Right kidney (tissue), 1 donor: ENCODE measurements around the gene PIEZO1.
"Not testable (repeated sequence)": the region's sequence is repeated elsewhere in the genome, so short reads cannot be mapped to it uniquely, and the experiment has no call there.

Source experiments
- DNase-seq: peaks from one replicate; pipeline ENCODE4 v3.0.0-alpha.2; 2016

PIEZO1 gene

DNA sequence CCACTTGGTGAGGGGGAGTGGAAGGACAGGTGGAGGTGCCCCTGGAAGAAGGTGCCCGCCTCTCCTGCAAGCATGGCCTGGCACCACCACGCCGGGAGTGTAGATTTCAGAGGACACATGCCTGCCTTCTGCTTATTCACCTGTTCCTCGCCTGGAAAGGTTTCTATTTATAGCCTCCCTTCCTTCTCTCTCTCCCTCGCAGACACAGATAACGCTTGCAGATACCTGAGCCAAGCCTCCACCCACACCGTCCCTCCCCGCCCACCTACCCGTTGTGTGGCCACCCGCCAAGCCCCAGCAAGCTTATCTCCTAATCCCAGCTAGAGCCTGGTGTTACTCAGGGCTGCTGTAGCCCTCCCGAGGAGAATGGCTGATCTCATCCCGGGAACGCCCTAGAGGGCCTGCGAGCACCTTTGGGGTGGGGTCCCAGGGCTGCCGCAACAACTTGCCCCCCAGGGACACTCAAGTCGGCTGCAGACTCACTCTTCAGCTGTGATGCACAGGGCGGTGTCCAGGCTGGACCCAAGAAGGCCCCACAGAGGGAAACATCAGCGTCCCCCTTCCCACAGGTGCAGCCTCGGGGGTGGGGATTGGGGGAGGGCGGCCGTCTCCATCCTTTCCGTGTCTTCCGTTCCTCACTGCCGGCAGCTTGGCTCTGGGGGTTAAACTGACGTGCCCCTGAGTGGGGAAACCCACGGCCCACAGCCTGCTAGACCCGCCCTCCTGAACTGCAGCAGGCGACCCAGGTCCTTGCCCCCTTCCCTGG lies 96.8 kb downstream of the PIEZO1 start:
- DNase-seq = no peak

DNA sequence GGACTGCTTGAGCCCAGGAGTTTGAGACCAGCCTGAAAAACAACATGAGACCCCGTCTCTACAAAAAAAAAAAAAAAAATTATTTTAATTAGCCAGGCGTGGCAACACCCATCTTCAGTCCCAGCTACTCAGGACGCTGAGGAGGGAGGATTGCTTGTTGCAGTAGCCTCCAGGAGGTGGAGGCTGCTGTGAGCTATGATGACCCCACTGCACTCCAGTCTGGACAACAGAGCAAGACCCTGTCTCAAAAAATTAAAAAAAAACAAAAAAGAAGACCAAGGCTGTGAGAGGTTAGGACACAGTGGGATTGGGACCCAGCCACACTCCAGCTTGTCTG lies 97.4 kb downstream of the PIEZO1 start:
- DNase-seq = no peak

GRCh38 chr16:88687254-88687576 lies 97.8 kb downstream of the PIEZO1 start:
- DNase-seq = no peak

- peak; percentile 73 for DNase-seq
Measured at GRCh38 chr16:88686439-88687253, 98.4 kb downstream of the PIEZO1 start, which contains the start of gene SNAI3. Gene SNAI3 (minus strand): TSS chr16:88686507. CDS start chr16:88686406, 101 bp downstream.

- DNase-seq = peak; percentile 48
Measured at GRCh38 chr16:88686062-88686438, 99.0 kb downstream of the PIEZO1 start.

DNA sequence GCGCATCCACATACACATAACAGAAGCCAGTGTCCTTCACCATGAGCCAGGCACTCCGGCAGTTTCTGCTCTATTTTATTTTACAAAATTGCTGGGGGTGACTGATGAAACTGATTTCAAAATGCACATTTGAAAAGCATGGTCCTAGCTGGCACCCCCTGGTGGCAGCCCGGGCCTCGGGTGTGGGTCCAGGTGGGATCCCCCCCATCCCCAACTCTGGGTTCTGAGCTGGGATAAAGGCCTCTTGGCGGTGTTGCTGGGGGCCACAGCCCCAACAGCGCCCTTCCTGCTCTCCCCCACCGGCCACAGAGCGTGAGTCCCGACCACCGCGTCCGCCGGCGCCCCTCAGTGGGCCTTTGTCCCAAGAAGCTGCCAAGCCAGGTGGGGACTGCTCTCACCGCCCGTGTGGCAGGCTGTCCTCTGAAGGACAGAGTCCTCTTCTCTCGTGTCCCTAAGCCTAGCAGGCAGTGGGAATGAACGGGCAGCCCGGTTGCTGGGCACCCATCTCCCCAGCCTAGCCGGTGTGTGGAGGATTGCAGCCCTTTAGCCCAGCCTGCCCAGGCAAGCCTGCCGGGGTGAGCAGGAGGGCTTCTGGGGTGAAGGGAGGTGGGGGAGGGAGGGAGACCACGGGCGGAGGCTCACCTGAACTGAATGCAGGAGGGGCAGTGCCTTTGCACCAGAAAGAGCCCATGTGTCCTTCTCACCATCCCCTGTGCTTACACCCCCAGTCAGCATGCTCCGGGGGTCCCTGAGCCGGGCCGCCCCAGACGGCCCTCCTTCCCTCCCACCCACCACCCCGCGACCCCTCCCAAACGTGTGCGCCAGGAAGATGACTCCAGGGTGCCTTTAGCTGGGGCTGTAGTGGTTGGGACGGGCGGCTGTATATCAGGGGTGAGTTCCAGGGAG lies 99.6 kb downstream of the PIEZO1 start:
- peak; percentile 61 for DNase-seq

GRCh38 chr16:88684569-88685155 lies 100.4 kb downstream of the PIEZO1 start:
- DNase-seq = no peak

GRCh38 chr16:88681709-88682451 lies 103.1 kb downstream of the PIEZO1 start:
- no peak for DNase-seq

DNA sequence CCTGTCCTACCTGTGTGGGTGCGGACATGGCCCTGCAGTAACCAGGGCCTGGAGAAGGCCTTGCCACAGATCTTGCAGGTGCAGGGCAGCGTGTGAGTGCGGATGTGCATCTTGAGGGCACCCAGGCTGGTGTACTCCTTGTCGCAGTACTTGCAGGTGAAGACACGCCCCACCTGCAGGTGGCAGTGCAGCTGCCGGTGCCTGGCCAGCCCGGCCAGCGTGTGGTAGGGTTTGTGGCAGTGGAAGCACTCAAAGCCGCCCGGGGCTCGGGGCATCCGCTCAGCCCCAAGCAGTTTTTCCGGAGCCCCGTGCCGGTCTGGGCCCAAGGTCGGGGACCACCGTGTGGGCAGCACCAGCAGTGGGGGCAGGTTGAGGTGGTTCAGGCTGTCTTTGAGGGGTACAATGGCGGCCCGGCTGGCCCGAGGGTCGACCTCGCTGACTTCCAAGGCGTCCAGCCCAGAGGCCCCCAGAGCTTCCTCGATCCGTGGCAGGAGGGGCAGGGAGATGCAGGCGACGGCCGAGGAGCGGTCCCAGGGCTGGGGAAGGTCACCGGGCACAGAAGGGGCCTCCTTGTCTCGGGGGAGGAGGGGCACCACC lies 103.8 kb downstream of the PIEZO1 start:
- no peak for DNase-seq

DNA sequence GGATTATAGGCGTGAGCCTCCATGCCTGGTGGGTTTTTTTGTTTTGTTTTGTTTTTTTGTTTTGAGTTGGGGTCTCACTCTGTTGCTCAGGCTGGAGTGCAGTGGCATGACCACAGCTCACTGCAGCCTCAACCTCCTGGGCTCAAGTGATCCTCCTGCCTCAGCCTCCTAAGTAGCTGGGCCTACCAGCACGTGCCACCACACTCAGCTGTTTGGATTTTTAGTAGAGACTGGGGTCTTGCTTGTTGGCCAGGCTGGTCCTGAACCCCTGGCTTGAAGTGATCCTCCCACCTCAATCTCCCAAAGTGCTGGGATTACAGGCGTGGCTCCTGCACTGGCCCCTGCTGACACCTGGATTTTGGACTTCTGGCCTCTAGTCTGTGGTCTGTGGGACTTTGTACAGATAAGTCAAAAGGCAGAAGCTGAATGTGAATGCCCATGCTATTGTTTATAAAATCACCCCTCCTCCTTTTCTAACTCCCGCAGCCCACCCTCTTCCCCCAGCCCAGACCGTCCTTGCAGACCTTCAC lies 104.4 kb downstream of the PIEZO1 start:
- no peak for DNase-seq

GRCh38 chr16:88678224-88678979 lies 106.6 kb downstream of the PIEZO1 start:
- DNase-seq = no peak

DNA sequence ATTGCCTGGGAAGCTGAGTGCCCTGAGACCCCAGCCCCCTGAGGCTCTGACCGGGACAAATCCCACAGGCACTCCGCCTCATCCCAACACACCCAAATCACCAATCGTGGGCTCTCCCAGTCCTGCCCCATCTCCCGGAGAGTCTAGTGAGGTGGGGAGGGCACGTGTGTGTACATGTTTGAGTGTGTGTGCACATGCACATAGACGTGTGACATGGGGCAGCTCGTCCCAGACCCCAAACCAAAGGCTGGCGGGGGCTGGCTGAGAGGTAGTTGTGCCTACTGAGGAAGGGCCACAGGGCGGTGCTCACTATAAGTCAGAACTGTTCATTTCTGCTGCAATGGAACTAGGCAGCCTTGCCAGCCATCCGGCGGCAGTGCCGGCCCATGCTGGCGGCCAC lies 107.3 kb downstream of the PIEZO1 start:
- DNase-seq = no peak

- no peak for DNase-seq
Measured at GRCh38 chr16:88676502-88677242, 108.3 kb downstream of the PIEZO1 start.

GRCh38 chr16:88673716-88674379 lies 111.2 kb downstream of the PIEZO1 start:
- DNase-seq = no peak

DNA sequence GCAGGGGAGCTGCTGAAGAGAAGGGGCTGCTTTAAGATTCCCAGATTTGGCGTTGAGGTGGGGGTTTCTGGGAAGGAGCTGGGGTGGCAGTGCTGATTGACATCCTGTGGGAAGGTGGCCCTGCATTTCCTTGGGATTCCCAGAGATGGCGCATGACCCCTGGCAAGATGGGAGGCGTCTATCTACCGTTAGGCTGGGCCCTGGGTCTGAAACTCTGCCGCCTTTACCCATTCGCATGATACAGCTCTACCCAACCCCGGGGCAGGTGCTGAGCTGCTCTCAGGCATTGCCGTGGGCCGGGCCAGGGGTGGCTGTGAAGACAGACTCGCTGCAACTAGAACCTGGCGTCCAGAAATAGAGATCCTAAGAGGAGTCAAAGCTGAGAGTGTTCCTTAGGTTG lies 112.2 kb downstream of the PIEZO1 start:
- DNase-seq = no peak

DNA sequence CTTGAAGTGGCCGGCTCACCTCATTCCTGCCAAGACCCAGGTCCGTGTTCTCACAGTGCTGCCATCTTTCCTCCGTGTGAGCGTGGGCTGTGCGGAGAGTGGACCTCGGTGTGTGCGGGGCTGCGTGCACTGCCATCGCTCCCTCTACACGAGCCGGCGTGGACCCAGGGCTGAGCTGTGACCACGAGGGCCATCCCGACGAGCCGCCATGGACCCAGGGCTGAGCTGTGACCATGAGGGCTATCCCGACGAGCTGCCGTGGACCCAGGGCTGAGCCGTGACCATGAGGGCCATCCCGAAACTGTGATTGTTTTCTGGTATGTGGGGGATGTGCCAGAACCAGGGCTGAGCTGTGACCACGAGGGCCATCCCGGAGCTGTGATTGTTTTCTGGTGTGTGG lies 113.2 kb downstream of the PIEZO1 start:
- no peak for DNase-seq

GRCh38 chr16:88669980-88670379 lies 115.0 kb downstream of the PIEZO1 start:
- no peak for DNase-seq

- DNase-seq = not testable (repeated sequence)
Measured at GRCh38 chr16:88669493-88669892, 115.5 kb downstream of the PIEZO1 start.

DNA sequence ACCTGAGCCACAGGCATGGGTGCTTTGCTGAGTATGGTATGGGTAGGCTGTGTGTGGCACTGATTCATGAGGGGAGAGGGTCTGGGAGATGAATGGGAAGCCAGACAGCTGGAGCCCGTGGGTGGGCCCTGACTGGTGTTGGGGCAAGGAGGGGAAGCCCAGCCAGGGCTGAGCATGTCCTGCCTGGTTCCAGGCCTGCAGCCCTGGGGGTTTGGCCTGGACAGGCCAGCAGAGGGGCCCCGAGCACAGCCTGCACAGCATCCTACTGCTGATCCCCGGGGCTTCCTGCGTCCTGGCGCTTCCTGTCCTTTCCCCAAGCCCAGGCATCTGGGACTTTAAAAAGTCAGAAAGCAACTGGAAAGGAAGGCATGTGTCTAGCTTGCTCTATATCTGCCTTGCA lies 117.6 kb downstream of the PIEZO1 start:
- no peak for DNase-seq
